Medulla oblongata (tissue), 1 donor: Measurements from ENCODE around the gene SNRNP70.
A peak's percentile ranks its signal among the peaks of the same experiment; 100 is the strongest.
"Not testable (repeated sequence)": the region's sequence is repeated elsewhere in the genome, so short reads cannot be mapped to it uniquely, and the experiment has no call there.

ENCODE experiments used
- DNase-seq: peaks from one replicate; pipeline ENCODE4 v3.0.0-alpha.2; 2015; ENCODE audit errors: extremely low spot score

SNRNP70 gene

GRCh38 chr19:49085020-49085867 is at the start of gene SNRNP70:
Gene SNRNP70 (plus strand): TSS chr19:49085451. CDS start chr19:49086415, 964 bp downstream.
- DNase-seq: peak; percentile 98

- not testable (repeated sequence) for DNase-seq
These were observed 48.4 kb upstream of the SNRNP70 start, which contains the start of gene CGB1 for GRCh38 chr19:49036815-49037214. Gene CGB1 (minus strand): TSS chr19:49036895. CDS start chr19:49036711, 184 bp downstream.

GRCh38 chr19:49038111-49038510 is 47.1 kb upstream of the SNRNP70 start:
- DNase-seq: not testable (repeated sequence)

- DNase-seq: not testable (repeated sequence)
These were observed 46.5 kb upstream of the SNRNP70 start for GRCh38 chr19:49038557-49039276.

- DNase-seq: not testable (repeated sequence)
These were observed 45.5 kb upstream of the SNRNP70 start for GRCh38 chr19:49039736-49040135.

- no peak for DNase-seq
These were observed 43.1 kb upstream of the SNRNP70 start for GRCh38 chr19:49042177-49042576.

- not testable (repeated sequence) for DNase-seq
These were observed 42.6 kb upstream of the SNRNP70 start for GRCh38 chr19:49042666-49043065.

GRCh38 chr19:49043548-49043947 is 41.7 kb upstream of the SNRNP70 start, which contains the start of gene CGB5:
Gene CGB5 (plus strand): TSS chr19:49043848. CDS start chr19:49044210, 362 bp downstream.
- DNase-seq: not testable (repeated sequence)

GRCh38 chr19:49049011-49049410 is 36.2 kb upstream of the SNRNP70 start, which contains the start of gene CGB8:
Gene CGB8 (minus strand): TSS chr19:49049111. CDS start chr19:49048739, 372 bp downstream.
- DNase-seq: not testable (repeated sequence)

- DNase-seq: not testable (repeated sequence)
These were observed 35.4 kb upstream of the SNRNP70 start for GRCh38 chr19:49049834-49050233.

GRCh38 chr19:49050376-49051033 is 34.7 kb upstream of the SNRNP70 start:
- not testable (repeated sequence) for DNase-seq

GRCh38 chr19:49056101-49056901 is 28.9 kb upstream of the SNRNP70 start:
- peak; percentile 32 for DNase-seq

- DNase-seq: not testable (repeated sequence)
These were observed 28.2 kb upstream of the SNRNP70 start for GRCh38 chr19:49056902-49057596.

GRCh38 chr19:49057636-49058234 is 27.5 kb upstream of the SNRNP70 start, which contains the start of gene CGB7:
Gene CGB7 (minus strand): TSS chr19:49057749. CDS start chr19:49055375, 2,374 bp downstream.
- peak; percentile 15 for DNase-seq

- DNase-seq: no peak
These were observed 26.7 kb upstream of the SNRNP70 start for GRCh38 chr19:49058562-49058961.

- no peak for DNase-seq
These were observed 26.2 kb upstream of the SNRNP70 start for GRCh38 chr19:49059053-49059452.

- no peak for DNase-seq
These were observed 24.3 kb upstream of the SNRNP70 start for GRCh38 chr19:49061000-49061399.

- no peak for DNase-seq
These were observed 23.8 kb upstream of the SNRNP70 start for GRCh38 chr19:49061445-49061844.

GRCh38 chr19:49064029-49064629 is 21.1 kb upstream of the SNRNP70 start:
- no peak for DNase-seq
